Cardiac muscle cell (in vitro differentiated cells and primary cell): Measurements from ENCODE around the gene PPFIBP2. TPM values are rescaled to one million over a fixed set of nuclear protein-coding genes. Genes with fewer than 3 reads are reported as not detected.

Experiments
- DNase-seq, 2 donors: peaks; one replicate each; pipeline versions ENCODE4 v3.0.0 to v3.0.0-alpha.2; 2010 to 2017; ENCODE audit warnings: low read depth in 1 of 2, low spot score in 1 of 2
- H3K27ac ChIP-seq: fragments of 200-600 bp; sonication (generic); 2 replicates; pipeline ENCODE4 v1.5.1; 2016
- H3K27me3 ChIP-seq: fragments of 200-600 bp; sonication (generic); 2 replicates; pipeline ENCODE4 v1.6.0; 2016; ENCODE audit warnings: control low read depth
- H3K36me3 ChIP-seq: fragments of 200-600 bp; sonication (generic); 2 replicates; pipeline ENCODE4 v1.5.1; 2016; ENCODE audit warnings: control low read depth
- H3K4me1 ChIP-seq: fragments of 200-600 bp; sonication (generic); 2 replicates; pipeline ENCODE4 v1.8.1; 2017; ENCODE audit warnings: low read depth, mild to moderate bottlenecking, mixed run types
- H3K4me3 ChIP-seq: fragments of 200-600 bp; sonication (generic); 2 replicates; pipeline ENCODE4 v1.5.1; 2016; ENCODE audit warnings: mild to moderate bottlenecking
- H3K9me3 ChIP-seq: fragments of 200-600 bp; sonication (generic); 2 replicates; pipeline ENCODE4 v1.5.1; 2017; ENCODE audit warnings: low read depth, mild to moderate bottlenecking, control low read depth
- polyA plus RNA-seq: library from polyadenylated mRNA; unstranded; fragments of >200 nt; fragmentation: Nextera tagmentation; extraction: Ambion mirVana; gene quantifications from 2 replicates; pipeline ENCODE4 v1.2.1, GENCODE V29; 2016
- total RNA-seq: library from RNA; depleted of rRNA; stranded (reverse); fragments of >200 nt; gene quantifications from 2 replicates; pipeline ENCODE4 v1.2.3, GENCODE V29; 2016
- TF ChIP-seq, protein P1 (sequence below): IDR thresholded peaks from 2 replicates; pipeline ENCODE4 v1.5.1; 2012; ENCODE audit warnings: low read depth, mild to moderate bottlenecking, low read length

PPFIBP2 gene
- total and polyA plus RNA-seq, 2 experiments from 2014 or later: 8.0 to 13.2 TPM

- TF ChIP-seq, protein P1, sequence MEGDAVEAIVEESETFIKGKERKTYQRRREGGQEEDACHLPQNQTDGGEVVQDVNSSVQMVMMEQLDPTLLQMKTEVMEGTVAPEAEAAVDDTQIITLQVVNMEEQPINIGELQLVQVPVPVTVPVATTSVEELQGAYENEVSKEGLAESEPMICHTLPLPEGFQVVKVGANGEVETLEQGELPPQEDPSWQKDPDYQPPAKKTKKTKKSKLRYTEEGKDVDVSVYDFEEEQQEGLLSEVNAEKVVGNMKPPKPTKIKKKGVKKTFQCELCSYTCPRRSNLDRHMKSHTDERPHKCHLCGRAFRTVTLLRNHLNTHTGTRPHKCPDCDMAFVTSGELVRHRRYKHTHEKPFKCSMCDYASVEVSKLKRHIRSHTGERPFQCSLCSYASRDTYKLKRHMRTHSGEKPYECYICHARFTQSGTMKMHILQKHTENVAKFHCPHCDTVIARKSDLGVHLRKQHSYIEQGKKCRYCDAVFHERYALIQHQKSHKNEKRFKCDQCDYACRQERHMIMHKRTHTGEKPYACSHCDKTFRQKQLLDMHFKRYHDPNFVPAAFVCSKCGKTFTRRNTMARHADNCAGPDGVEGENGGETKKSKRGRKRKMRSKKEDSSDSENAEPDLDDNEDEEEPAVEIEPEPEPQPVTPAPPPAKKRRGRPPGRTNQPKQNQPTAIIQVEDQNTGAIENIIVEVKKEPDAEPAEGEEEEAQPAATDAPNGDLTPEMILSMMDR: no peak
- peaks cover 10% of the 10 kb centered on the region for H3K4me1 ChIP-seq
- no peak for DNase-seq
- no peaks in the 10 kb centered on the region for H3K36me3 ChIP-seq
- H3K27me3 ChIP-seq: no peaks in the 10 kb centered on the region
- no peak overlapping the region for H3K27ac ChIP-seq
- H3K9me3 ChIP-seq: no peaks in the 10 kb centered on the region
- H3K4me3 ChIP-seq: no peak overlapping the region
These were observed 95.7 kb downstream of the PPFIBP2 start for GRCh38 chr11:7609521-7609920.

- Histone ChIP-seq H3K4me3 (no peak overlapping the region), H3K9me3 (no peaks in the 10 kb centered on the region), H3K27me3 (no peaks in the 10 kb centered on the region), H3K27ac (no peak overlapping the region), H3K4me1 (peaks cover 10% of the 10 kb centered on the region), H3K36me3 (no peaks in the 10 kb centered on the region)
- no peak for DNase-seq
- TF ChIP-seq, protein P1: no peak
These were observed 96.6 kb downstream of the PPFIBP2 start for GRCh38 chr11:7610393-7610792.

- DNase-seq: no peak
- Histone ChIP-seq H3K9me3 (no peaks in the 10 kb centered on the region), H3K27ac (no peak overlapping the region), H3K36me3 (no peaks in the 10 kb centered on the region), H3K27me3 (no peaks in the 10 kb centered on the region), H3K4me1 (peaks cover 10% of the 10 kb centered on the region), H3K4me3 (no peak overlapping the region)
- TF ChIP-seq, protein P1: no peak
These were observed 97.6 kb downstream of the PPFIBP2 start for GRCh38 chr11:7611411-7611810.

DNA sequence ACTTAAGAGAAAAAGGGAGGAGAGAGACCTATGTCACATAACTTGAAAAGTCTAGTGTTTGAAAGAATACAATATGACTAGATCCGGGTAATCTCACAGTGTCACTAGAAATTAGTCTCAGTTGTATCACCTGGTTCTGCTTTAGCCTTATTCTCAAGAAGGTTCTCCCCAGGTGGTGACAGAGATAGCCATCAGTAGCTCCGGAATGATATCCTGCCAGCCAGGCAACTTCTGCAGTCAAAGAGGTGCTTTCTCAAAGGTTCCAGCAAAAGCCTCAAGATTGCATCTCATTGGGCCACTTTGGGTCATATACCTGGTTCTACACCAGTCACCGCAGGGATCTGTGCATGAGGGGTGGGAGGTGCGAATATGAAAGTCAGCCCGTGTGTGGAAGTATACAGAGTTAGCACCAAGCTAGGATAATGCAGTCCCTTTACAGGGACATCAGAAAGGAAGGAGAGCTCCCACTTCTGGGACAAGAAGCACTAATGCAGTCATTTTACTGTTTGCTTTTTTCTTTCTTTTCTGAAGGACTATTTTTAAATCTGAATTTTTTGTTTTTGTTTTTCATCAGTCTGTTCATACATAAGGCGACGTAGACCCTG, 98.4 kb downstream of the PPFIBP2 start:
- Histone ChIP-seq H3K4me1 (peaks cover 10% of the 10 kb centered on the region), H3K36me3 (no peaks in the 10 kb centered on the region), H3K4me3 (no peak overlapping the region), H3K27me3 (no peaks in the 10 kb centered on the region), H3K27ac (no peak overlapping the region), H3K9me3 (no peaks in the 10 kb centered on the region)
- TF ChIP-seq, protein P1: no peak
- no peak for DNase-seq

DNA sequence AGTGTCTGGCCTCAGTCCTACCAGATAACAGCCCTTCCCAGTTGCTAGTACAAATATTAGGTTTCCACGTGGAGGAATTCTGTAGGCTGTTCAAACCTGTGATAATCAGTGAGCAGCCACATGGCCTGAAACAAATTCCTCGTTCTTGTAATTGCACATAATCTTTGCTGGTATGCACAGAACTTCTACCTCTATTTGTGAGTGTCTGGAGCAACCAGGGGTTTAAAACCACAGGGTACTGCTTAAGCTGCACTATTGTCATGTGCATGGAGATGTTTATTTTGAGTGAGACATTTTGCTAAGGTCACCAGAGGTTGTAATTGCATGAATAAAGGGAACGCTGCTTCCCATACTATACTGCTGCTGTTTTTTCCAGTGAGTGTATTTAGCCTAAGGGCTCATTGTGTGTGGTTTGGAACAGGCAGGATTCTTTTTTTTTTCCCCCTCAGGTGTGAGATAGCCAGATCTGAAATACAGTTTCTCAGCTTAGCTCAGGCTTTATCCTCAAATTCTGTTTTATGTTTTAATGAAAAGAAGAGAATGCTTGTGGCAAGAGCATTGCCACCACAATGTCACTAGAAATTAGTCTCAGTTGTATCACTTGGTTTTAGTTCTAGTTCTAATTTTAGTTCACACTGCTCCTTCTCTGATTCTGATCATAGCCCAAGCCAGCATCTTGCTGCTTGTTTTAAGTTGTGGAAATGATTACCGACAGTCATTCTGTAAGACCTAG, 99.0 kb downstream of the PPFIBP2 start:
- Histone ChIP-seq H3K4me3 (no peak overlapping the region), H3K4me1 (peaks cover 10% of the 10 kb centered on the region), H3K27ac (peak overlapping the region; percentile 50), H3K9me3 (no peaks in the 10 kb centered on the region), H3K27me3 (no peaks in the 10 kb centered on the region), H3K36me3 (no peaks in the 10 kb centered on the region)
- TF ChIP-seq, protein P1: no peak
- peak; percentile 25 to 76 for DNase-seq
